Stimulated activated effector memory CD8-positive, alpha-beta T cell treated with anti-CD3 and anti-CD28 coated beads, Interleukin-12 subunit alpha, Interleukin-12 subunit beta, amount 100 ng/mL, for 72 hours (primary cell): ENCODE data around the gene CAMKMT.
A peak's percentile ranks its signal among the peaks of the same experiment; 100 is the strongest.

Experiments
- ATAC-seq: fragments of 150-1000 bp; cut with Tn5 transposase; 2 replicates; pipeline ENCODE4 v1.10.0; 2021
- DNase-seq, 2 donors: peaks; one replicate each; pipeline ENCODE4 v3.0.0; 2021 to 2022; ENCODE audit warnings: low spot score in 2 of 2
- H3K27ac Mint-ChIP-seq: one replicate; pipeline ENCODE4 v1.8.0; 2022; ENCODE audit warnings: mild to moderate bottlenecking, mixed read lengths
- H3K36me3 Mint-ChIP-seq: one replicate; pipeline ENCODE4 v1.8.0; 2022; ENCODE audit warnings: mild to moderate bottlenecking, mixed read lengths
- H3K4me1 Mint-ChIP-seq: one replicate; pipeline ENCODE4 v1.8.0; 2022; ENCODE audit warnings: mixed read lengths
- H3K4me3 Mint-ChIP-seq: one replicate; pipeline ENCODE4 v1.8.0; 2022; ENCODE audit warnings: mild to moderate bottlenecking, mixed read lengths
- H3K9me3 Mint-ChIP-seq: one replicate; pipeline ENCODE4 v1.8.0; 2022; ENCODE audit warnings: mixed read lengths

Gene CAMKMT

DNA sequence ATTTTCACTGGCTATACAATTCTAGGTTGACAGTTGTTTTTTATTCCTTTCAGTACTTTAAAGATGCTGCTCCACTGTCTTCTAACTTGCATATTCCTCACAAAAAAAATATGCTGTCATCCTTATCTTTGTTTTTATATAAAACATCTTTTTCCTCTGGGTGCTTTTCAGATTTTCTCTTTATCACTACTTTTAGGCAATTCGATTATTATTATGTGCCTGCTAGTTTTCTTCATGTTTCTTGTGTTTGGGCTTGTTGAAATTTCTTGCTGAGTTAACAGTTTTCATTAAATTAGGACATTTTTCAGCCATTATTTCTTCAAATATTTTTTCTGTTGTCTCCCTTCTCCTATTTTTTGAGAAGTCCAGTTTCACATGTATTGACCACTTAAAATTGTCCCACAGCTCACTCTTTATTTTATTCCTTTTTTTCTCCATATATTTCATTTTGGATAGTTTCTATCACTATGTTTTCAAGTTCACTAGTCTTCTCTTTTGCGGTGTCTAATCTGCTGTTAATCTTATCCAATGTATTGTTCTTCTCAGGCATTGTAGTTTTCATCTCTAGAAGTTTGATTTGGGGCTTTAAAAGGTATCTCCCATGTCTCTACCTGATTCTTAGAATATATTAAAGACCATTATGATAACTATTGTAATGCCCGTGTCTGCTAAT, 374.7 kb downstream of the CAMKMT start:
- H3K36me3 Mint-ChIP-seq, result no peaks in the 10 kb centered on the region
- ATAC-seq, result no peak
- H3K4me1 Mint-ChIP-seq, result no peaks in the 10 kb centered on the region
- no peak overlapping the region for H3K4me3 Mint-ChIP-seq
- H3K27ac Mint-ChIP-seq, result no peak overlapping the region
- peaks cover 11% of the 10 kb centered on the region for H3K9me3 Mint-ChIP-seq
- no peak for DNase-seq

DNA sequence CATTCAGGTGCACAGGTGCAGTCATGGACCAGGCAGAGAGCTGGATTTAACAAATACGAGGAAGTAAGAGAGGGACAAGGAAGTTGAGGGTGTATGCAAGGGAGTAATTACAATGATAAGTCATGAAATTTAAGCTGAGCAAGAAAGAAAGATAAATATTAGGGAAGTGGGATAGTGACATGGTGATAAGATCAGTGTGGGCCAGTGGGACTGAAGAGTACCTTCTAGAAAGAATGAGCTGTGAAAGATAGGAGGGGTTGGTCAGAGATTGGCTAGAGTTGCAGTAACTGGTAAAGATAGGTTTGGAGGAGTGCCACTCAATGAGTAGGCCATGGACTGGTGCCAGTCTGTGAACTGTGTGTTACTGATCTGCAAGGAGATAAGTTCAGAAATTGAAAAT, 378.9 kb downstream of the CAMKMT start:
- H3K27ac Mint-ChIP-seq, result no peak overlapping the region
- H3K4me1 Mint-ChIP-seq, result no peaks in the 10 kb centered on the region
- peaks cover 11% of the 10 kb centered on the region for H3K9me3 Mint-ChIP-seq
- no peak overlapping the region for H3K4me3 Mint-ChIP-seq
- H3K36me3 Mint-ChIP-seq, result no peaks in the 10 kb centered on the region
- ATAC-seq (no peak), DNase-seq (no peak)

DNA sequence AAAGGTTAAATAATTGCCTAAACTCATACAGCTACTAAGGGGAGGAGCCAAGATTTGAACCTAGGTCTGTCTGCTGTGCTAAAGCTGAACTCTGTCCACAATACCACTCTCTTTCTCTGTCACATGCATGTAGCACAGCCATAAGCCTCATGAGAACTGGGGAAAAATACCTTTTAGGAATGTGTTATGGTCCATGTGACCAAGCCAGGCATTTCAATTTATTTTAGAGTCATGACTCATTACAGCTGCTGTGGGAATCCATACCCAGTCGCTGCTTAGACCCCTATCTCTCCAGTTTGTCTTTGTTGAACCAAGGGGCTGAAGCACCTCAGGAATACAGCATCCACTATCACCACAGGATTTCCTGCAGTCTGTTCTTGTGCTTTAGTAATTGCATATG, 379.8 kb downstream of the CAMKMT start:
- H3K27ac Mint-ChIP-seq, result no peak overlapping the region
- H3K4me1 Mint-ChIP-seq, result no peaks in the 10 kb centered on the region
- no peak overlapping the region for H3K4me3 Mint-ChIP-seq
- no peaks in the 10 kb centered on the region for H3K36me3 Mint-ChIP-seq
- ATAC-seq (no peak), DNase-seq (no peak)
- H3K9me3 Mint-ChIP-seq, result peaks cover 6% of the 10 kb centered on the region

DNA sequence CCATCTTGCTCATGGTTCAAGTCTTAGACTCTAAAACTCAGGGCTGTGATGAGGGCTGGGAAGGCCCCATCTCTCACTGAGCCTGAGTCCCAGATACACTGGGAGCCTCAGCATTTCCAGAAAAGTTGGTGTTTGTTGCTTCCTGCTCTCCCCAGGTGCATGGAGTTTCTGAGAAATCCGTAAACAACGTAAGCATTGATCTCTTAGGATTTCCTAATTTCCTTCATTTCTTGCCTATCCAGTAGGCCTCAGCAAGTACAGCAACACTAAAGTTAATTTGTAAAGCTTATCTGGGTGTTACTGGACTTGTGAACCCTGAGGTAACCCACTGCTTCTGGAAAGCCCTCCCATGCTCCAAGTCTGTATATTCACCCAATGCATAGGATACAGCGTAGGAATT, 380.3 kb downstream of the CAMKMT start:
- H3K9me3 Mint-ChIP-seq, result peaks cover 3% of the 10 kb centered on the region

DNA sequence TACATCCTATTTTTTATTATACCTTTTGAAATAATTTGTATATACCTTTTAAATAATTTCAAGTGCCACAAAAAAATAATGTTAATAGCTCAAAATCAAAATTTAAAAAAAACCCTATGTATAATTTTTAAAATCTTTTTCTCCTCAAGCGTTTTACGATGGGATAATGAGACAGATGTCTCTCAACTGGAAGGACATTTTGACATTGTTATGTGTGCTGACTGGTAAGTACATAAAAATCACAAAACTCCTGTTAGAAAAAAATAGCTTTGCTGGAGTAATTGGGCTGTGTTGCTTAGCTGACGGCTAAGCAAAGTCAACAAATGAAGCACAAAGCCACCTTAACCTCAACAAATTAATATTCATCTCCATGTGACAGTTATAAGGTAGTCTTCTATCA, 381.7 kb downstream of the CAMKMT start:
- no peaks in the 10 kb centered on the region for H3K4me1 Mint-ChIP-seq
- no peaks in the 10 kb centered on the region for H3K36me3 Mint-ChIP-seq
- no peak for ATAC-seq
- no peaks in the 10 kb centered on the region for H3K9me3 Mint-ChIP-seq
- H3K27ac Mint-ChIP-seq, result no peak overlapping the region
- DNase-seq, result no peak
- no peak overlapping the region for H3K4me3 Mint-ChIP-seq

More for the DNA sequence above, 380.3 kb downstream of the CAMKMT start:
- Mint-ChIP-seq H3K36me3 (no peaks in the 10 kb centered on the region), H3K27ac (no peak overlapping the region), H3K4me3 (no peak overlapping the region), H3K4me1 (no peaks in the 10 kb centered on the region)
- no peak for ATAC-seq
- DNase-seq, result no peak

DNA sequence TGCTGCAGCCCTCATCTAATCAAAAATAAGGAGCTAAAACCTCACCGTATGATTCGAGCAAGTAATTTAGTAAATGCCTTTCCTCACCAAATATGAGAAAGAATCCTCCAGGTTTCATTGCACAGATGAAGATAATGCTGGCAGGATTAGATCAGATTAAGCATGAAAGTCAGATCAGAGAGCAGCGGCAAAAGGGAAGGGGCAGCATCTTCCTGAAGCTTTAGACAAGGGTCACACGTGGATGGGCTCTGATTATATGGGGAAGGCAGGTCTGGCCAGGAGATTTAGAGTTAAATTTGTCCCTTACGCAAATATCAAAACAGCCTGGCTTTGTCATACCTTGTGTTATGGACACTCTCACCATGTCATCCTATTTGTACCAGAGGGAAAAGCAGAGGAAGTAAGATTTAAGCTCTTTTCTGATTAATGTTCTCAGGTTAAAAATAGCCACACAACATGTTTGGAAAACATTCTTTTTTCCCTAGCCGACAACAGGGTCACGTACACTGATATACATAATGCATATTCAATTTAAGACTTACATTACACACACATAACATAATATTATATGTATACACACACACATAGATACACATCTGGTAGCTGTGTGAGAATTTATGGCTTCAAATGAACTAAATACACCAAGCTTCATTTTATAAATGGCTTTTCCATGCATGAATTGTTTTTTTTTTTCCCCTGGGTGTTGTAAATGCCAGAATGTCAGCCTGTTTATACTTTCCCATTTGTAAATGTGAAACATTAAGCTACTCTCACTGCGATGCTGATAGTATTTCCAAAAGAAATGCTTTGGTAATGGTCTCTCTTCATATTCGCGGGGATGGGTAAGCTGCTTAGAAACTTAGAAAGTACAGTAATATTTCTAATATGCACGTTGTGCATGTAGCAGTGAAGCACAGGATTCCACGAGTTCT, 383.5 kb downstream of the CAMKMT start:
- Mint-ChIP-seq H3K9me3 (no peaks in the 10 kb centered on the region), H3K36me3 (no peaks in the 10 kb centered on the region), H3K27ac (no peak overlapping the region), H3K4me3 (no peak overlapping the region), H3K4me1 (no peaks in the 10 kb centered on the region)
- no peak for ATAC-seq
- DNase-seq, result no peak

DNA sequence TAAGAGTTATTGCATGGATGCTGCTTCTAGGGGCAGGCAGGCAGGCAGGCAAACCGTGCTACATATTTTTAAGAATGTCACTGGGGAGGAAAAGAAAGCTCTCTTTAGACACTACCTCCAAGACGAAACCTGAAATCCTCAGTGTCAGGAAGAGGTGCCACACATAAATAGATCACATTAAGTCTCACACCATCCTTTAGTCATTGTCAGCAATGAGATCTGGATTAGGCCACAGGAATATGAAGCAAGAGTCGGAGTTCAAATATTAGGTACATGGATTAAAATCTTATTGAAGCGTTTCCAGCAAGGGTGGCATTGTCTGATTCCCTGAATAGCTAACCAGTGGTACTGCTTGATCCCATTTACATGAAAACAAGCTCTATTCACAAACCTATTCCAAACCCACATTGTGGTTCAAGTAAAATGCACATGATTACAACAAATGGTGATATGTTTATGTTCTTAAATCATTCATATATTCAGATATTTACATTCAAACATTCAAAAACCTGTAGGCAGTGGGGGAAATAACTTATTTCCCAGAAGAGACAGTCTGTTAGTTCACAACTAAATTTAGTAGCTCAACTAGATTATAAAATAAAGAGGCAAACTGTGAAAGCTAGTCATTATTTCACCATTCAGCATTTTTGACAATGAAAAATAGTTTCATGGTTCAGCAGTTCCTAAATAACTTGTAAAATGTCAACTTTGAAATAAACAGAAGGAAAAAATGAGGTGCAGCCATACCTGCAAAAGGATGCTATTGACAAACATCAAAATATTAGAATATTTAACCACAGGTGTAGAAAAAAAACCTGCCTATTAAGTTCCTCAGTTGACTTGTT, 384.4 kb downstream of the CAMKMT start:
- ATAC-seq (no peak), DNase-seq (no peak)
- H3K4me1 Mint-ChIP-seq, result peaks cover 1% of the 10 kb centered on the region

DNA sequence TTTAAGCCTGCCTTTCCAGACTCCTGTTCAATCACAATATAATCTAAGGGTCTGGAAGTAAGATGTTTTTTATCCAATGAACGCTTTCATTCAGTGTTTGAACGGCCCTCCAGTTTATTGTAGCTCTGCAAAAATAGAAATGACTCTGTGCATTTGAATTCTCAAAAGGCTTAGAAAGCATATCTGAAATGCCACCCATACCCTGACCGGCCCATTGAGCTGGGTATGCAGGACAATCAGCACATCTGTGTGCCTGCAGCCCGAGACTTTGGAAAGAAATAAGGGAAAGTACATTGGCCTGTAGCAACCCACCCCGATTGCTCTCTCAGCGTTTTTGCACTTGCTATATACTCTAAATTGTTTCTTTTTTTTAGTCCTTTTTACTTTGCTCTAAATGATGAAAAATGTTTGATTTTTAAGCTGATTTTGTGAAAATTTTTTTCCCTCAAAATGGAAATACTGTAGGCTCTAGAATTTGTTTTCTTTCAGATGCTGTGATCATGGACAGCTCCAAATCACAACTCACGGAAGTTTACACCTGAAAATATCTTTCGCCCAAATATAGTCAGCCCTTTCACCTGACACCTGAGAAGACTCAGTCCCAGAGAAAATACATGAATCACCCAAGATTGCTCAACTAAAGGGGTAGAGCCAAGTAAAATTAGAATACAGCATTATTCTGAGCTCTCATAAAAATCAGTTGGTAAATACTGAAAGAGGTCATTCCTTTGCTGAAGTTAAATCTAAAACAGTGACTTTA, 385.3 kb downstream of the CAMKMT start:
- Mint-ChIP-seq H3K36me3 (no peaks in the 10 kb centered on the region), H3K9me3 (no peaks in the 10 kb centered on the region), H3K4me1 (peaks cover 8% of the 10 kb centered on the region), H3K27ac (no peak overlapping the region), H3K4me3 (no peak overlapping the region)
- DNase-seq (no peak), ATAC-seq (no peak)

More for the DNA sequence above, 384.4 kb downstream of the CAMKMT start:
- Mint-ChIP-seq H3K9me3 (no peaks in the 10 kb centered on the region), H3K4me3 (no peak overlapping the region), H3K36me3 (no peaks in the 10 kb centered on the region), H3K27ac (no peak overlapping the region)

DNA sequence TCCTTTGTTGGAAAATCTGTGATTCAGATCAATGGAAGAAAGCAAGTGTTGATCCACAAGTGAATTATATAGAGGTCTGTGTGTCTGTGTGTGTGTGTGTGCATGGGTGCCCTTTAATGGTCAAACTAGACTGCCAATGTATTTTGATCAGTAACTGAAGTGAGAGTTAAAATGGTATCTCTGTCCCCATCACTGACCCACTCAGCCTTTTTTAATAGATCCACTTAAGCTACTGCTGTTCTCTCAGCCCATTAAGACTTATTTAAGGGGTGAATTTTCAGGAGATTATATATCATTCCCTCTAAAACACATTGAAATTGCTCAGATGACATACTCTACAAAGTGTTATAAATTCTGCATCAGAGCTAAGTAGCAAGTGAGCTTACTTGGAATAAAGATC, 386.0 kb downstream of the CAMKMT start:
- Mint-ChIP-seq H3K27ac (no peak overlapping the region), H3K4me1 (peaks cover 14% of the 10 kb centered on the region), H3K9me3 (no peaks in the 10 kb centered on the region), H3K4me3 (no peak overlapping the region), H3K36me3 (no peaks in the 10 kb centered on the region)
- ATAC-seq (no peak), DNase-seq (no peak)

DNA sequence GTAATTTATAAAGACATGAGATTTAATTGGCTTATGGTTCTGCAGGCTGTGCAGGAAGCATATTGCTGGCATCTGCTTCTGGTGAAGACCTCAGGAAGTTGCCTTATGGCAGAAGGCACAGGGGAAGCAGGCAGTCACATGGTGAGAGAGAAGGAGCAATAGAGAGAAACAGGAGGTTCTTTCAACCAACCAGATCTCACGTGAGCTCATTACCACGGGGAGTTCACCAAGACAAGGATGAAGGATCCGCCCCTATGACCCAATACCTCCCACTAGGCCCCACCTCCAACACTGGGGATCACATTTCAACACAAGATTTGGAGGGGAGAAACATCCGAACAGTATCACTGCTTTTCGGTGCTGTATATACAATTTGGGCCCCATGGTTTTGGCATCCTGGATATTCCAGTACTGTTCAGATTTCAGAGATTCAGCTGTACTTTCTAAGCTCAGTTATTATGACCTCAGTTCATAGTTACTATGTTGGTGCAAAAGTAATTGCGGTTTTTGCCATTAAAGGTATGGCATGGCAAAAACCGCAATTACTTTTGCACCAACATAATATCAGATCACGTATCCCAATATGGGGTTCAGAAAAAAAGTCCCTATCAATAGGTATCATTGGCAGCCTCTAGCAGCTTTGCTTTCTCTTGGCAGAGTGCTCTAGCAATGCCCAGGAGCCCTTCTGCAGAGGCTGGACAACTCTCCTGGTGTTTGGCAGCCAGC, 390.2 kb downstream of the CAMKMT start:
- DNase-seq (no peak), ATAC-seq (no peak)
- Mint-ChIP-seq H3K36me3 (no peaks in the 10 kb centered on the region), H3K4me3 (no peak overlapping the region), H3K9me3 (no peaks in the 10 kb centered on the region), H3K27ac (no peak overlapping the region), H3K4me1 (peaks cover 23% of the 10 kb centered on the region)

DNA sequence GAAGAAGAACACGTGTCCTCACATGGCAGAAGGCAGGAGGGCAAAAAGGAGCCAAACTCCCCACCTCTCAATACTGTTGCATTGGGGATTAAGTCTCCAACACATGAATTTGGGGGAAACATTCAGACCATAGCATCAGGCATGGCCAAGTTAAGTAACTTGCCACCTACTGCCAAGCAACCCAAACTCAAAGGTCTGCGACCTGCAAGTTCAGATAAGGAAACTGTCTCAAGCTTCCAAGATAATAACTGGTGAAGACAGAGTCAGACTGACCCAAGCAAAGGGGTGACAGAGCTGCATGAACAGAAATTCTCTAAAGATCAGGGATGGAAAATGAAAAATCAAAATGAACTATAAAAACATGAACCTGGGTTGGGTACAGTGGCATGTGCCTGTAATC, 391.0 kb downstream of the CAMKMT start:
- Mint-ChIP-seq H3K27ac (no peak overlapping the region), H3K9me3 (no peaks in the 10 kb centered on the region), H3K4me3 (no peak overlapping the region), H3K4me1 (peaks cover 23% of the 10 kb centered on the region), H3K36me3 (no peaks in the 10 kb centered on the region)
- DNase-seq (no peak), ATAC-seq (no peak)

DNA sequence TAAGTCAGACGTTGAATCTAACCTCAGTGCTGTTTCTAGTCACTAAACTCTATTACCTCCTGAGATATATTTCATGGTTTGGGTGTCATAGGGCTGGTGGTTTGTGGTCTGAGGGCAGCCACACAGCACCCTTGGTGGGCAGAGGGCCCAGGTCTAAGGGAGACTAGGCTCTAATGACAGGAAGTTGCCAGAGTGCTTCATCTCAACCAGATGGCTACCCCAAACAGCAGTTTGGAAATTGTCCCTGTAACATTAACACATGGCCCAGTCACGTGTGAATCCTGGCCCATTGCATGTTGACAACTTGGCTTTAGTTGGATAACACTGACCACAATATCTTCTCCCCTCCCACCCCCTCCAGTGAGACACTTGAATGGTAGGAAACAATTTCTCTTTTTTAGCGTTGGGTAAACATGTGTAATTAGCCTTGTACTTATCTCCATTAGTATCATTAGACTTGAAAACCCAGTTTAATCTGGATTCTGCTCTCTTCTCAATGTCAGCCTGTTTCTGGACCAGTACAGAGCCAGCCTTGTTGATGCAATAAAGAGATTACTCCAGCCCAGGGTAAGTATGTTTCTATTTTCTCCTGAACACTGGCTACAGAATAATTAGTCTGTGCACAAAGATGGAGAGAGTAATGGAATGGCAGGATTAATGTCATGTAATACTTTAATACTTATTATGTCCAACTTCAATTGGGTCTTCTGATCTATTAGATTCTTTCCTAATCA, 392.0 kb downstream of the CAMKMT start:
- DNase-seq, result peak; percentile 7 to 70
- no peak overlapping the region for H3K4me3 Mint-ChIP-seq
- H3K36me3 Mint-ChIP-seq, result no peaks in the 10 kb centered on the region
- no peaks in the 10 kb centered on the region for H3K9me3 Mint-ChIP-seq
- ATAC-seq, result peak; percentile 96
- peaks cover 23% of the 10 kb centered on the region for H3K4me1 Mint-ChIP-seq
- no peak overlapping the region for H3K27ac Mint-ChIP-seq

DNA sequence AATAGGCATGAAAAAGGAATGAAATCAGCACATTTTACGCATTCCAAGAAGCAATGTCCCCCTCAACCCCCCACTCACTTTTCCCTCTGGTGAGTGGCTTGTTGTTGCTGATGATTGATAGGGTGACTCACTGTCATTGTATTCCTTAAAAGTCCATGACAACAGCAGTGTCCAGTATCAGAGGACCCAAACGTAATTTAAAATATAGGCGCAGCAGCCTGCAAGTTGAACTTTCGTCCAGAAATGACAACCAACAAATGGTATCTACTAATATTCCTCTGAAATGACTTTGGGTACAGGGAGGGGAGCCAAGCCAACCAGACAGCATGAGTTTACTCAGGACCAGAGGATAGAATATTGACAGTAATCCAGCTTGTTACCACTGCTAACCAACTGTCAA, 396.8 kb downstream of the CAMKMT start:
- no peaks in the 10 kb centered on the region for H3K36me3 Mint-ChIP-seq
- ATAC-seq, result no peak
- H3K4me3 Mint-ChIP-seq, result no peak overlapping the region
- peaks cover 2% of the 10 kb centered on the region for H3K4me1 Mint-ChIP-seq
- no peak for DNase-seq
- no peak overlapping the region for H3K27ac Mint-ChIP-seq
- no peaks in the 10 kb centered on the region for H3K9me3 Mint-ChIP-seq

DNA sequence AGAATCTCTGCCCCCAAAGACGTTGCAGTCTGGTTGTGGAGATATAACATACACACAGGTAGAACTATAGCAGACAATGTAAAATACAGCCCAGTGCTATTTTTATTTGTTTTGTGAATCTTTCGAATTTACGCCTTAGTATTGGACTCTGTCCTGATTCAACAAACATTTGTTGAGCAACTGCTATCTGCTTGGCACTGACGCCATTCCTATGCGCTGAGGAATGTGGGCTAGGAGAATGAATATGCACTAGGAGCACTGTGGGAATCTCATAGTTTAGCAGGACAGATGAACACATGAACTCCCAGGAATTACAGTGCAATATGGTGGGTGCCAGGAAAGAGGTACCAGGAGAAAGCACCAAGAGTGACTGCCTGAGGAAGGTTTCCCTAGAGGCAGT, 398.1 kb downstream of the CAMKMT start:
- no peaks in the 10 kb centered on the region for H3K9me3 Mint-ChIP-seq
- H3K36me3 Mint-ChIP-seq, result no peaks in the 10 kb centered on the region
- no peak overlapping the region for H3K4me3 Mint-ChIP-seq
- DNase-seq (no peak), ATAC-seq (no peak)
- no peaks in the 10 kb centered on the region for H3K4me1 Mint-ChIP-seq
- H3K27ac Mint-ChIP-seq, result no peak overlapping the region
